Mucosa of descending colon (tissue), 3 donors: Measurements from ENCODE around the gene PRKAR1B. TPM values are rescaled to one million over a fixed set of nuclear protein-coding genes. Genes with fewer than 3 reads are reported as not detected.

Source experiments
- ATAC-seq: fragments of 200-7000 bp; cut with Tn5 transposase; one replicate; pipeline ENCODE4 v1.9.1; 2020; ENCODE audit warnings: mild to moderate bottlenecking, moderate library complexity
- DNase-seq, 3 donors: peaks; one replicate each; pipeline ENCODE4 v3.0.0-alpha.2; 2020
- H3K36me3 ChIP-seq: fragments of 200-600 bp; one replicate; pipeline ENCODE4 v1.8.0; 2021; ENCODE audit warnings: low read depth, mild to moderate bottlenecking
- H3K4me1 ChIP-seq: fragments of 200-600 bp; one replicate; pipeline ENCODE4 v1.8.0; 2021; ENCODE audit warnings: low read depth, mild to moderate bottlenecking
- H3K4me3 ChIP-seq: fragments of 200-600 bp; one replicate; pipeline ENCODE4 v1.8.0; 2021; ENCODE audit warnings: mild to moderate bottlenecking
- H3K9me3 ChIP-seq: fragments of 200-600 bp; one replicate; pipeline ENCODE4 v1.8.0; 2021; ENCODE audit warnings: mild to moderate bottlenecking
- intact Hi-C, 2 donors: fragments of 100-400 bp; cut with DNase I in 1 of 2; cut with micrococcal nuclease in 1 of 2; formaldehyde crosslinking; loops; one replicate each; pipeline versions ENCODE4 v1.11.0 to v1.11.1; 2022; cut with DNase I, micrococcal nuclease
- total RNA-seq, 3 donors: library from RNA; stranded (reverse); fragmentation: NEBNext Ultra II Directional in 2 of 3; extraction: Animal tissue kit (Norgen Biotek cat#: 25700) in 2 of 3; gene quantifications; one replicate each; pipeline versions ENCODE4 v1.2.1 to v1.2.4, GENCODE V29; 2021 to 2023
- TF ChIP-seq, protein P1 (sequence below): fragments of 200-600 bp; IDR thresholded peaks from one replicate; pipeline ENCODE4 v1.8.0; 2022; ENCODE audit warnings: antibody characterized with exemption, mild to moderate bottlenecking
- donor health status: DM: no; HTN: no; CAD: no; lungs with moderate emphysema.
- donor health status: DM: no; HTN: no; CAD: no.
- donor health status: DM: no; HTN: yes; CAD: no.

Gene PRKAR1B
- total RNA-seq, 3 donors from 2014 or later, result 10.1 to 24.5 (median 24.4) TPM

DNA sequence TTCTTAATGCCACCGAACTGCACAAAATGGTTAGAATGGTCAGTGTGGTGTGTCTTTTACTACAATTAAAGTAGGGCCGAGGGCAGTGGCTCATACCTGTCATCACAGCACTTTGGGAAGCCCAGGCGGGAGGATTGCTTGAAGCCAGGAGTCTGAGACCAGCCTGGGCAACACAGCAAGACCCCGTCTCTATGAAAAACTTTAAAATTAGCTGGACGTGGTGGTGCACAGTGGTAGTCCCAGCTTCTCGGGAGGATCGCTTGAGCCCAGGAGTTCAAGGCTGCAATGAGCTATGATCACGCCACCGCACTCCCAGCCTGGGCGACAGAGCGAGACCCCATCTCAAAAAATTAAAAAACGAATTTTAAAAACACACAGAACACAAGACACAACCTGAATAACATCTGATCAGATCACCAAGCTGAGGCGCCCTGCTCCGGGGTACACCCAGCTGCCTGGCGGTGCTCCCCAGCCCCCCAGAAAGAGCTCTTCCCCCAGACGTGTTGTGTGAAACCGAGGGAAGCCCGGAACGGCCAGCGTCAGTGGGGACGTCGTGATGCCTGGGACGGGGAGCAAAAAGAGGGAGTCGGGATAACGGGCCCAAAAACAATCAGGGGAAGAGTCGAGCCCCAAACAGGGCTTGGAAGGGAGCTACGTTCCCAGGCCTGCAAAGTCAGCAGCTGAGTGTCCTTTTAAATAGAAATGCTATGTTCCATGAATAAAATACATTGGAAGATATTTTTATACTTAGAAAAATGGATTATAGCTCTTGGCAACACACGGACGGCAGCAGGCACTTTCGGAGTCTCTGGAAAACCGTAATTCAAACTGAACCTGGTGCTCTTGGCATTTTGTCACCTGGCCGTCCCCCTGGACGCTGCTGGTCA, 126.7 kb downstream of the PRKAR1B start:
- intact Hi-C loops, result no loop called here
- Histone ChIP-seq H3K4me3 (no peak overlapping the region), H3K9me3 (no peaks in the 10 kb centered on the region), H3K4me1 (peaks cover 5% of the 10 kb centered on the region), H3K36me3 (no peaks in the 10 kb centered on the region)
- DNase-seq, result peak in 1 of 3 donors; percentile 34
- TF ChIP-seq, protein P1, sequence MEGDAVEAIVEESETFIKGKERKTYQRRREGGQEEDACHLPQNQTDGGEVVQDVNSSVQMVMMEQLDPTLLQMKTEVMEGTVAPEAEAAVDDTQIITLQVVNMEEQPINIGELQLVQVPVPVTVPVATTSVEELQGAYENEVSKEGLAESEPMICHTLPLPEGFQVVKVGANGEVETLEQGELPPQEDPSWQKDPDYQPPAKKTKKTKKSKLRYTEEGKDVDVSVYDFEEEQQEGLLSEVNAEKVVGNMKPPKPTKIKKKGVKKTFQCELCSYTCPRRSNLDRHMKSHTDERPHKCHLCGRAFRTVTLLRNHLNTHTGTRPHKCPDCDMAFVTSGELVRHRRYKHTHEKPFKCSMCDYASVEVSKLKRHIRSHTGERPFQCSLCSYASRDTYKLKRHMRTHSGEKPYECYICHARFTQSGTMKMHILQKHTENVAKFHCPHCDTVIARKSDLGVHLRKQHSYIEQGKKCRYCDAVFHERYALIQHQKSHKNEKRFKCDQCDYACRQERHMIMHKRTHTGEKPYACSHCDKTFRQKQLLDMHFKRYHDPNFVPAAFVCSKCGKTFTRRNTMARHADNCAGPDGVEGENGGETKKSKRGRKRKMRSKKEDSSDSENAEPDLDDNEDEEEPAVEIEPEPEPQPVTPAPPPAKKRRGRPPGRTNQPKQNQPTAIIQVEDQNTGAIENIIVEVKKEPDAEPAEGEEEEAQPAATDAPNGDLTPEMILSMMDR, result no peak
- no peak for ATAC-seq

DNA sequence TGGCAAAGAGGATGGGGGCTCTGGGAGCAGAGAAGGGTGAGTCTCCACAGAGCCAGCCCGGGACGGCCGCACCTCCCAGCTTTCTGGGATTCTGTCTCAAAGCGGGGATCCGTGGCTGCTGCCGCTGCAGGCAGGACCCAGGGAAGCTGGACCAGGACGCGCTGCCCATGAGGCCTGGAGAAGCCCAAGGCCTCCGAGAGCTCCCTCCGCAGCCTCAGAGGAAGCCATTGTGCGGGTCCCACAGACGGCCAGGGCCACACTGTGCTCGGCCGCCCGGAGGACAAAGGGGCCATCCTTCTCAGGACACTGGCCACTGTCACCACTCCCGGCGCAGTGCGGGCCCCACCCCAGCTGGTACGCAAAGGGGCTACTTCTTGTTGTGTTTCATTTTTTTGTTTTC, 128.2 kb downstream of the PRKAR1B start:
- Histone ChIP-seq H3K9me3 (no peaks in the 10 kb centered on the region), H3K36me3 (no peaks in the 10 kb centered on the region), H3K4me3 (no peak overlapping the region), H3K4me1 (peaks cover 5% of the 10 kb centered on the region)
- ATAC-seq, result no peak
- peak in 1 of 3 donors; percentile 50 for DNase-seq
- TF ChIP-seq, protein P1, result no peak
- intact Hi-C loops, result no loop called here

DNA sequence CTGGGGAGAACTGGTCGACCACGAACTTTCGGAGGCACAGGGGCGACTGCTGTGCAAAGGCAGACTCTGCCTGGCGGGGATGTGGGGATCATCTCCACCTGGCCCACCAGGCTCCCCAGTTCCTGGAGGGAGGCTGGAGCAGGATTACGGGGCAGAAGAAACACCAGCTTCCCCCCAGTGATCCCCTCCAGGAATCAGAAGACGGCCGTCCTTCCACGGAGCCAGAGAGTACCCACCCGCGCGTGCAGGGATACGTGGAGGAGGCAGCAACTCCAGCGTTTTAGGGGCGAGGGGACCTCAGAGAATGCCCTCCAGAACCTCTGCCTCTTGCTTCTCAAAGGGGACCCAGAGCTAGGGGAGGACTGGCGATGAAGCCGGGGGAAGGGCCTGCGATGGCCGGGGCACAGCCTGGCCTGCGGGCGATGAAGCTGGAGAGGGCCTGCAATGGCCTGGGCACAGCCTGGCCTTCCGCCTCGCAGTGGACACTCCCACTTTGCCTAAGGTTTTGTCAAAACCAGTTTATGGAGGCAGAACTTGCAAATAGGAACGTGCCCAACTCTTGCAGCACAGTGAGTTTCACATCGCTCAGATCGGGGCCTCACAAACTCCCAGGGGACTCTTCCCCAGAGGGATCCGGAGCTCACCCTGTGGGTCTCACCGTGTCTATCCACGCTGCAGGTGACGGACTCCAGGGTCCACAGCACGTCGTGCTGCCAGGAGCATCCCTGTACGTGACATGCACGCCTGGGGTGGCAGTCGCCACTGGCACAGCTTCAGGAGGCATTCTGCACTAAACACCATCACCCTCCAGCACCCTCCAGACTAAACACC, 129.5 kb downstream of the PRKAR1B start:
- no peak overlapping the region for H3K4me3 ChIP-seq
- intact Hi-C loops, result no loop called here
- H3K36me3 ChIP-seq, result no peaks in the 10 kb centered on the region
- ATAC-seq (no peak), DNase-seq (peak in 1 of 3 donors; percentile 49)
- TF ChIP-seq, protein P1, result no peak
- H3K4me1 ChIP-seq, result peaks cover 5% of the 10 kb centered on the region
- no peaks in the 10 kb centered on the region for H3K9me3 ChIP-seq

DNA sequence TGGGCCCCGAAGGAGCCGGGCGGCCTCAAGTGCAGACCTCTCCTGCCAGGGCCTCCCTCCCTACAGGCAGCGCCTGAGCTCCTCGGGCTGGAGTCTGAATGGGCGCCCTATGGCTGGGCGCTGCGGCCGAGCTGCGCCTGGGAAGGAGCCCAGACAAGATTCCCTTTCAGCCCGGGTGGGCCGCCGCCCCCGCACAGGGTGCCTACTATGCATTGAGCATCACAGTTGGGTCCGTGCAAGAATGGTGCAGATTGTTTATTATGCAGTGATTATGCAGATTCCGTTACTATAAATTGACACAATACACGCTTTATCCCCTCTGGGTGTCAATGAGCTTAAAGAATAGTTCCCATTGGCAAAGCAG, 130.3 kb downstream of the PRKAR1B start:
- Histone ChIP-seq H3K9me3 (no peaks in the 10 kb centered on the region), H3K4me3 (no peak overlapping the region), H3K4me1 (peaks cover 5% of the 10 kb centered on the region), H3K36me3 (no peaks in the 10 kb centered on the region)
- ATAC-seq (no peak), DNase-seq (peak in 1 of 3 donors; percentile 29)
- intact Hi-C loops, result no loop called here
- TF ChIP-seq, protein P1, result no peak

DNA sequence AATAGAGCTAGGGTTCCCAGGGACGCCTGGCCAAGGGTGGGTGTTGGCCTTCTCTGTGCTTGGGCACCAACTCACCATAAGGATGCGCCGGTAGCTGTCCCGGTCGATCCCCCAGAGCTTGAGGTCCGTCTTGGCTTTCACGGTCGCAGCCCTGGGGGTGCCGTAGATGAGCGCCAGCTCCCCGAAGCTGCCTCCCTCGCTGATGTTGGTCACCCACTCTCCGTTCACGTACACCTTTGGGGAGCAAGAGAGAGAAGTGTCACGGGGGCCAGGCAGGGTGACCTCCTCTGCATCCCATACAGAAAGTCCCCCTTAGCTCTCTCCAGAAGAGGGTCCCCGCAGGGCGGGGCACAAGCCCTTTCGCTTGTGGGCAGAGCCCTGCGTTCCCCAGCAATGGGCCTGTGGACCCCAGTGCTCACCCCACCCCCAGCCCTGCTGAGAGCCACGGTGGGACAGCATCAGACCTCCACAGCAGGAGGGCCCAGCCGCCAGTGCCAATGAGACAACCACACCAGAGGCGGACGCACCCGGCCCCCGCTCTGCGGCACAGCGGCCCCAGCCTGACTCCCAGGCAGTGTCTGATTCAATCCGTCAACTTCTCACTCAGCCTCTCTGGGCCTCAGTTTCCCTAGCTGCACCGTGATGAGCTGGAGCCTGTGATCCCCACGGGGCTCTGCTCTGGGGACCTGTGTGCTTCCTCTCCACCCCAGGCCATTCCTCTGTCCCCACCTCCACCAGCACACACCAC, 130.8 kb downstream of the PRKAR1B start:
- TF ChIP-seq, protein P1, result no peak
- DNase-seq, result peak in 1 of 3 donors; percentile 37
- intact Hi-C loops, result no loop called here
- Histone ChIP-seq H3K36me3 (no peaks in the 10 kb centered on the region), H3K4me3 (no peak overlapping the region), H3K9me3 (no peaks in the 10 kb centered on the region), H3K4me1 (peaks cover 1% of the 10 kb centered on the region)
- ATAC-seq, result no peak
